Panc1 (cell line): ENCODE data around the gene USP44. TPM values are rescaled to one million over a fixed set of nuclear protein-coding genes. Genes with fewer than 3 reads are reported as not detected.

Experiments used
- ATAC-seq: fragments of 200-7000 bp; cut with Tn5 transposase; 2 replicates; pipeline ENCODE4 v1.9.1; 2020; ENCODE audit warnings: mild to moderate bottlenecking, moderate library complexity
- BruUV-seq: library from RNA; stranded (reverse); fragments of 400-500 nt; replicated peaks from 2 replicates; lab custom pipeline; 2021; lab: Mats Ljungman, UMichigan
- CTCF ChIA-PET: fragments of 300-600 bp; sonication (Branson Sonifier 250); formaldehyde crosslinking; loops from one replicate; lab custom pipeline; 2022; ENCODE audit warnings: antibody characterized with exemption; lab: Charles Lee
- POLR2A ChIA-PET: fragments of 300-600 bp; sonication (Branson Sonifier 250); formaldehyde crosslinking; loops from one replicate; lab custom pipeline; 2022; ENCODE audit warnings: antibody characterized with exemption; lab: Charles Lee
- DNase-seq: peaks from one replicate; pipeline ENCODE4 v3.0.0-alpha.2; 2010; ENCODE audit warnings: low read depth, low spot score
- H3K27ac ChIP-seq: 2 replicates; pipeline ENCODE4 v1.5.1; 2011; ENCODE audit warnings: mild to moderate bottlenecking, low read length, inconsistent platforms
- H3K27me3 ChIP-seq: fragments of 200-500 bp; sonication (Bioruptor generic); 2 replicates; pipeline ENCODE4 v1.6.0; 2014; ENCODE audit warnings: low read length, inconsistent platforms; ENCODE audit not compliant: control insufficient read depth, insufficient read depth
- H3K36me3 ChIP-seq: fragments of 200-500 bp; sonication (Bioruptor generic); 2 replicates; pipeline ENCODE4 v1.5.1; 2014; ENCODE audit warnings: inconsistent platforms, mild to moderate bottlenecking, low read length, moderate library complexity; ENCODE audit not compliant: control insufficient read depth, insufficient read depth
- H3K4me1 ChIP-seq: 2 replicates; pipeline ENCODE4 v1.5.1; 2011; ENCODE audit warnings: inconsistent platforms, mild to moderate bottlenecking, low read length, moderate library complexity; ENCODE audit not compliant: control insufficient read depth, insufficient read depth
- H3K4me3 ChIP-seq, 2 experiments: 2 replicates each; pipeline ENCODE4 v1.5.1; 2011 to 2012; ENCODE audit warnings: low read depth in 2 of 2, low read length in 2 of 2, mild to moderate bottlenecking in 2 of 2, inconsistent platforms in 1 of 2, moderate library complexity in 1 of 2
- H3K9me3 ChIP-seq: fragments of 200-500 bp; sonication (Bioruptor generic); 2 replicates; pipeline ENCODE4 v1.5.1; 2014; ENCODE audit warnings: low read depth, mild to moderate bottlenecking, inconsistent platforms, low read length, moderate library complexity; ENCODE audit not compliant: control insufficient read depth, insufficient read depth
- CTCF ChIP-seq: fragments of 450-650 bp; IDR thresholded peaks from 2 replicates; pipeline ENCODE4 v1.5.1; 2017; ENCODE audit warnings: mild to moderate bottlenecking
- POLR2AphosphoS5 ChIP-seq: IDR thresholded peaks from 2 replicates; pipeline ENCODE4 v1.6.1; 2012; ENCODE audit warnings: mild to moderate bottlenecking, low read depth, low read length, moderate library complexity
- REST ChIP-seq, 2 experiments: IDR thresholded peaks; 2 replicates each; pipeline ENCODE4 v1.6.1; 2011 to 2012; ENCODE audit warnings: low read depth in 2 of 2, control low read depth in 1 of 2, low read length in 1 of 2, mild to moderate bottlenecking in 1 of 2, moderate library complexity in 1 of 2; ENCODE audit not compliant: insufficient read depth in 1 of 2
- SIN3A ChIP-seq: IDR thresholded peaks from 2 replicates; pipeline ENCODE4 v1.6.1; 2012; ENCODE audit warnings: low read depth, mild to moderate bottlenecking, low read length, moderate library complexity, borderline replicate concordance; ENCODE audit not compliant: insufficient read depth
- TCF7L2 ChIP-seq: IDR thresholded peaks from 2 replicates; pipeline ENCODE4 v1.6.1; 2011; ENCODE audit warnings: mild to moderate bottlenecking, low read depth, low read length, inconsistent platforms
- in situ Hi-C: cut with HindIII; loops from 2 replicates; pipeline ENCODE4 v1.10.0; 2016; ENCODE audit warnings: low sequenced_read_pairs, low pct_unique_long_range_greater_than_20kb
- intact Hi-C: fragments of 100-400 bp; cut with micrococcal nuclease; formaldehyde crosslinking; loops from one replicate; pipeline ENCODE4 v1.10.0; 2022; ENCODE audit not compliant: unreplicated experiment
- total RNA-seq: library from RNA; stranded (reverse); gene quantifications from one replicate; pipeline ENCODE4 v1.2.1, GENCODE V29; 2021; ENCODE audit not compliant: unreplicated experiment

The USP44 gene
- total RNA-seq, 1 experiment from 2014 or later: 0.10 TPM

GRCh38 chr12:95548539-95549391, 2.5 kb downstream of the USP44 start:
- ChIA-PET CTCF (no interaction called here), POLR2A (no interaction called here)
- Histone ChIP-seq H3K27me3 (peaks cover 12% of the 10 kb centered on the region; the same call in 1 of the 2 replicates), H3K36me3 (no peaks in the 10 kb centered on the region), H3K4me1 (no peaks in the 10 kb centered on the region), H3K4me3 (peak overlapping the region in 1 of 2 experiments; percentile 28; a peak in 3 of 4 replicates), H3K9me3 (peaks cover 6% of the 10 kb centered on the region; the same call in 1 of the 2 replicates), H3K27ac (no peak overlapping the region)
- ATAC-seq (no peak), DNase-seq (no peak)
- no TSS peak for BruUV-seq
- in situ Hi-C loops: no loop called here
- no peak for TF ChIP-seq SIN3A
- TF ChIP-seq POLR2AphosphoS5: no peak
- TF ChIP-seq TCF7L2: no peak
- TF ChIP-seq CTCF: no peak
- TF ChIP-seq REST (IDR thresholded peaks at IDR 0.05; ENCODE audit: insufficient read depth in 1 of 2, low read depth in 2 of 2, low read length in 1 of 2): no peak
- intact Hi-C loops: no loop called here

- BruUV-seq: no TSS peak
- in situ Hi-C loops: no loop called here
- DNase-seq (no peak), ATAC-seq (0 out of 2 replicates have a peak, but pooled peaks have one; percentile 48)
- Histone ChIP-seq H3K27me3 (peaks cover 12% of the 10 kb centered on the region; the same call in 1 of the 2 replicates), H3K27ac (no peak overlapping the region), H3K9me3 (peaks cover 6% of the 10 kb centered on the region; the same call in 1 of the 2 replicates), H3K4me3 (peak overlapping the region; percentile 28 to 31), H3K36me3 (no peaks in the 10 kb centered on the region), H3K4me1 (no peaks in the 10 kb centered on the region)
- POLR2A ChIA-PET: no interaction called here
- CTCF ChIA-PET: interaction anchor here (1.1 kb wide), 1 partner anchor 14 kb away, joined by 3 read pairs; no protein-coding TSS in a partner anchor
- TF ChIP-seq SIN3A: no peak
- TF ChIP-seq REST (IDR thresholded peaks at IDR 0.05; ENCODE audit: insufficient read depth in 1 of 2, low read depth in 2 of 2, low read length in 1 of 2): no peak
- TF ChIP-seq POLR2AphosphoS5: no peak
- no peak for TF ChIP-seq CTCF
- no peak for TF ChIP-seq TCF7L2
- intact Hi-C loops: no loop called here
Measured at GRCh38 chr12:95548056-95548538, 3.2 kb downstream of the USP44 start.
